Thymus (tissue), 11 donors: ENCODE measurements around the gene CPTP. TPM values are rescaled to one million over a fixed set of nuclear protein-coding genes. Genes with fewer than 3 reads are reported as not detected.
"Not testable (repeated sequence)": the region's sequence is repeated elsewhere in the genome, so short reads cannot be mapped to it uniquely, and the experiment has no call there.

Experiments
- DNase-seq, 9 donors: peaks; one replicate each; pipeline ENCODE4 v3.0.0-alpha.2; 2013; ENCODE audit warnings: low spot score in 9 of 9, low read depth in 6 of 9, missing footprints in 1 of 9
- H3K27ac ChIP-seq, 2 donors: one replicate each; pipeline ENCODE4 v1.5.1; 2013; ENCODE audit warnings: control low read depth in 1 of 2, low read depth in 1 of 2, low read length in 1 of 2, mild to moderate bottlenecking in 1 of 2, moderate library complexity in 1 of 2
- H3K27me3 ChIP-seq, 2 donors: one replicate each; pipeline ENCODE4 v1.5.1; 2013; ENCODE audit warnings: low read length in 1 of 2; ENCODE audit not compliant: control insufficient read depth in 2 of 2, insufficient read depth in 1 of 2
- H3K36me3 ChIP-seq, 2 donors: one replicate each; pipeline ENCODE4 v1.5.1; 2013; ENCODE audit warnings: low read length in 1 of 2, mild to moderate bottlenecking in 1 of 2, moderate library complexity in 1 of 2; ENCODE audit not compliant: control insufficient read depth in 2 of 2, insufficient read depth in 2 of 2
- H3K4me1 ChIP-seq, 2 donors: one replicate each; pipeline ENCODE4 v1.5.1; 2013; ENCODE audit warnings: low read length in 2 of 2; ENCODE audit not compliant: control insufficient read depth in 2 of 2, insufficient read depth in 2 of 2
- H3K4me3 ChIP-seq, 2 donors: one replicate each; pipeline ENCODE4 v1.5.1; 2013; ENCODE audit warnings: low read length in 2 of 2, control low read depth in 1 of 2, mild to moderate bottlenecking in 1 of 2
- H3K9me3 ChIP-seq, 2 donors: one replicate each; pipeline ENCODE4 v1.5.1; 2013; ENCODE audit warnings: low read length in 1 of 2, mild to moderate bottlenecking in 1 of 2; ENCODE audit not compliant: control insufficient read depth in 2 of 2, insufficient read depth in 1 of 2
- WGBS: extraction: QIAGEN DNeasy Blood & Tissue Kit; methylation state at CpG from one replicate; pipeline ENCODE4 v1.1.7; 2013; 5-methylcytosine and 5-hydroxymethylcytosine counted together
- polyA plus RNA-seq: library from polyadenylated mRNA; stranded (reverse); fragments of 200-250 nt; gene quantifications from one replicate; pipeline ENCODE4 v1.2.3, GENCODE V29; 2013
- total RNA-seq: library from RNA; stranded (reverse); fragments of 120-200 nt; gene quantifications from one replicate; pipeline ENCODE4 v1.2.4, GENCODE V29; 2013
- donor health status: healthy.

The CPTP gene
- total and polyA plus RNA-seq, 2 donors, result 8.5 to 10.3 TPM

DNA sequence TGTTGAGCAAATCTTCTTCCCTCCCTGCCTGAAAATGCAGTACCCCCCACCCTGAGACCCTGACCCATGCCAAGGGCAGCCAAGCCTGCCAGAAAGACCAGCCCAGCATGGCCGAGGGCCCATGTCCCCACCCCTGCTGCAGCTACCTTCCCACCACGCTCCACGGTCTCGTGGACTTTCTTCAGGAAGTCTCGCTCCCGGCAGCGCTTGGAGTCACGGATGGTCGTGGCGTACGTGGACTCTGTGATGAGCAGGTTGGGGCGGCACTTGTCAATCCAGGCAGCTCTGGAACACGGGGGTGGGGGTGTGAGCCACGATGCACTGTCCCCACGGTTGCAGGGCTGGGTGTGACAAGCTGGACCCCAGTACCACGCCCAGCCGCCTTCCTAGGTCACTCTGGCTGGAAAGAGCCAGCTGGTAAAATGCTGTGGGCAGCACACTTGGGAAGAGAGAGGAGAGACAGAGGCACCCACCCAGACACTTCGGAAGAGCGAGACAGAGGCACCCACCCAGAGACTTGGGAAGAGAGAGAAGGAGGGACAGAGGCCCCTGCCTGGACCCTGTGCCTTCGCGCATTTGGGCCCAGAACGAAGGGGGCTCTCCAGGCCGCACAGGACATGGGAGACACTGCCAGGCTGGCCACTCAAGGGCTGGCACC, 9.8 kb upstream of the CPTP start:
- Histone ChIP-seq H3K4me3 (no peak overlapping the region), H3K4me1 (no peaks in the 10 kb centered on the region), H3K36me3 (peaks cover 73% of the 10 kb centered on the region in 2 donors), H3K27me3 (no peaks in the 10 kb centered on the region), H3K9me3 (no peaks in the 10 kb centered on the region), H3K27ac (no peak overlapping the region)
- no peak for DNase-seq
- WGBS, result 97% methylated on average over 23 of the region's 23 CpGs

DNA sequence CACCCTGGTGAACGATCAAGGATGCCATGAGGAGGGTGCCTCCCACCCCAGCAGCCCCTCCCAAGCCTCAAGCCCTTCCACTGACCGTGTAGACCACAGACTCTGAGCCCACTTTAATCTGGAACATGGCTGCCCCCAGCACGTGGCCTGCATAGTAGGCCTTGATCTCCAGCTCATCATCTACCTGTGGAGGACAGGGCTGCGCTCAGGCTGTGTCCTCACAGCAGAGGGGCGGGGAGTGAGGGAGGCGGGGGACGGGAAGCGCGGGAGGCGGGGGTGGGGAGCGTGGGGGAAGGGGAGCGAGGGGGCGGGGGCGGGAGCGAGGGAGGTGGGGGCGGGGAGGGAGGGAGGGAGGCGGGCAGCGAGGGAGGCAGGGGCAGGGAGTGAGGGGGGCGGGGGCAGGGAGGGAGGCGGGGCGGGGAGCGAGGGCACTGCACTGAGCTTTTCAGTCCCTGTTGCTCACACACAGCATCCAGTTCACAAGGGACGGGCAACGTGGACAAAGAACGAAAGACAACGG, 9.1 kb upstream of the CPTP start:
- Histone ChIP-seq H3K9me3 (no peaks in the 10 kb centered on the region), H3K36me3 (peaks cover 75 to 76% of the 10 kb centered on the region in 2 donors), H3K27ac (no peak overlapping the region), H3K27me3 (no peaks in the 10 kb centered on the region), H3K4me3 (no peak overlapping the region), H3K4me1 (no peaks in the 10 kb centered on the region)
- no peak for DNase-seq
- 98% methylated on average over 26 of the region's 26 CpGs for WGBS

DNA sequence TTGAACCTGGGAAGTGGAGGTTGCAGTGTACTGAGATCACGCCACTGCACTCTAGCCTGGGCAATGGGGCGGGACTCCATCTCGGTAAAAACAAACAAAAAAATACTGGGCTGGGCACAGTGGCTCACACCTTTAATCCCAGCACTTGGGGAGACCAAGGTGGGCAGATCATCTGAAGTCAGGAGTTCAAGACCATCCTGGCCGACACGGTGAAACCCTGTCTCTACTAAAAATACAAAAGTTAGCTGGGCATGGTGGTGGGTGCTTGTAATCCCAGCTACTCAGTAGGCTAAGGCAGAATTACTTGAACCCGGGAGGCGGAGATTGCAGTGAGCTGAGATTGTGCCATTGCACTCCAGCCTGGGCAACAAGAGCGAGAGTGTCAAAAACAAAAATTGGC, 8.4 kb upstream of the CPTP start:
- not testable (repeated sequence) for H3K4me1 ChIP-seq, H3K4me3 ChIP-seq, DNase-seq, H3K27ac ChIP-seq, H3K9me3 ChIP-seq, H3K27me3 ChIP-seq
- WGBS, result 97% methylated on average over 8 of the region's 8 CpGs
- H3K36me3 ChIP-seq, result peaks cover 71% of the 10 kb centered on the region in 2 donors

DNA sequence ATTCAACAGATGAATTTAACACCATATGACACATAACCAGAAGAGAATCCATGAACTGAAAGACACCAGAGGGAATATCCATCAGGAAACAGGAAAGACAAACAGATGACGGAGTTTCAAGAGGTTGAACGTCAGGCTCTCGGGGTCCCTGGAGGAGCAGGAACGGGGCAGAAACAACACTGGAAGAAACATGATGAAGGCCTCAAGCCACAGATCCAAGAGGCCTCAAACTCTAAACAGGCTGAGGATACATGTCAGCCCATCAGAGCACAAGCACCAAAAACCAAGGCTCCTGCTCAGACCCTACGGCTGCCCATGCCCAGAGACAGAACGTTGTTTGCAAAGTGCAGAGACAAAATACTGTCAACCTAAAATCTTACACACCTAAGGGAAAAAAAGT, 7.2 kb upstream of the CPTP start:
- DNase-seq, result no peak
- no peaks in the 10 kb centered on the region for H3K9me3 ChIP-seq
- H3K4me3 ChIP-seq, result no peak overlapping the region
- H3K36me3 ChIP-seq, result peaks cover 59 to 63% of the 10 kb centered on the region in 2 donors
- no peaks in the 10 kb centered on the region for H3K4me1 ChIP-seq
- no peaks in the 10 kb centered on the region for H3K27me3 ChIP-seq
- 97% methylated on average over 6 of the region's 6 CpGs for WGBS
- no peak overlapping the region for H3K27ac ChIP-seq

DNA sequence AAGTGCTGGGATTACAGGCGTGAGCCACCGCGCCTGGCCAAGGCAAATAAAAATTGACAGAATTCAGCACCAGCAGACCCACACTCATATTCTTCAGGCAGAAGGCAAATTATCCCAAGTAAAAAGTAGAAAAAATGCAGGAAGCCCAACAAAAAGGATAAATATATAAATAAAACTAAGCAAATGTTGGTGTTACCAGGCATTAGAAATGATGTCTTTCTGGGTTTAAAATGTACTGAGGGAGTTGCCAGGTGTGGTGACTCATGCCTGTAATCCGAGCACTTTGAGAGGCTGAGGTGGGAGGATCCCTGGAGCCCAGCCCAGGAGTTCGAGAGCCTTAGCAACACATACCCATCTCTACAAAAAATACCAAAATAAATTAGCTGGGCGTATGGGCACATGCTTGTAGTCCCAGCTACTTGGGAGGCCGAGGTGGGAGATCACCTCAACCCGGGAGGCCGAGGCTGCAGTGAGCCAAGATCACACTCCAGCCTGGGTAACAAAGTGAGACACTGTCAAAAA, 6.4 kb upstream of the CPTP start:
- 96% methylated on average over 9 of the region's 9 CpGs for WGBS
- Histone ChIP-seq H3K27ac (no peak overlapping the region), H3K27me3 (no peaks in the 10 kb centered on the region), H3K9me3 (no peaks in the 10 kb centered on the region), H3K4me1 (peaks cover 4 to 5% of the 10 kb centered on the region in 2 donors), H3K36me3 (peaks cover 55 to 56% of the 10 kb centered on the region in 2 donors), H3K4me3 (no peak overlapping the region)
- no peak for DNase-seq

DNA sequence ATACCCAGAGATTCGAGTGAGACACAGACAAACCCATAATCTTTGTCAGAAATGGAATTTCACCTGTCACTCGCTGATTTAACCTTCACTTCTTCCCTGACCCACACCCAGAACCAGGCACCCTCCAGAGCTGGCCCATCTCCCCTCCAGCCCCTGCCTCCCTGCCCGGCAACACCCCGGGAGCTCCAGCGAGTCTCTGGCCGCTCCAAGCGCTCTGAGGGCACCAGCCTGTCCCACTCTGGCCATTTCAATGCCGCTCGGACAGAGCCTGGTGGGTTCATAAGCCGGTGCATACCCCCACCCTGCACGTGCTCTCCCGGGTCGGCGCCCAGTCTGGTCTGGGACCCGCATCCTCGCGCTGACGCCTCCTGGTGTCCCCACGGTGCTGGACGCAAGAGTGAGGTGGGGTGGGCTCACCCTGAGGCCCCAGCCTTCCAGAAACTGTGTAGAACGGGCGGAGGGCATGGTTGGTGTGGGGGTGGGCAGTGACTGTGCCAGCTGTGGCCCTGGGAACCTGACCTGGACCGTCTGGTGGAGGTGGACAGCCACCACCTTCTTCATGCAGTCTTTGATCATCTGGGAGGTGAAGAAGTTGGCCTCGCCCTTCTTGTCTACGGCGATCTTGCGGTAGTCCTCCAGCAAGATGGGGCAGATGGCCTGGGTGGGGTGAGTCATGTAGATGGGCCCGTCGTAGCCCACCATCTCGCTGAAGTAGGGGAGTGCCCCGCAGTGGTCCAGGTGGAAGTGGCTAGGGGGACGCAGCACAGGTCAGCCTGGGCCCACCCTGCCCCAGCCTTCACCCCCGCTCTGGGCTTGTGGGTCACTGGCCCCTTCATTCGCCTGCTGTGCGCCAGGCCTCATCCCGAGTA, 5.6 kb upstream of the CPTP start:
- WGBS, result 96% methylated on average over 36 of the region's 36 CpGs
- H3K27ac ChIP-seq, result no peak overlapping the region
- peaks cover 9 to 10% of the 10 kb centered on the region in 2 donors for H3K4me1 ChIP-seq
- H3K4me3 ChIP-seq, result no peak overlapping the region
- peaks cover 47% of the 10 kb centered on the region in 2 donors for H3K36me3 ChIP-seq
- no peaks in the 10 kb centered on the region for H3K27me3 ChIP-seq
- DNase-seq, result no peak
- no peaks in the 10 kb centered on the region for H3K9me3 ChIP-seq

DNA sequence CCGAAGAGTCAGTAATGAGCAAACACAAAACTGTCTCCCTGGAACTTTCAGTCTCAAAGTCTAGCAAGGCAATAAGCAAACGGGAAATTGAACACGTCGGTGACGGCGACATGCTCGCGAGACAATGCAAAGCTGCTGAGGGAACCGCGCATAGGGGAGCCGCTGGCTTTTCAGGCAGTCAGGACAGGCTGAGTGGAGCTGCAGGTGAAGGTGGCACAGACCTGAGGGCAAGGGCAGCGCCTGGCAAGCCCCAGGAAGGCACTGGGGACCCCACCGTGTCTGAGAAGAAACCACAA, 5.0 kb upstream of the CPTP start:
- Histone ChIP-seq H3K27ac (no peak overlapping the region), H3K36me3 (peaks cover 42% of the 10 kb centered on the region in 2 donors), H3K4me1 (peaks cover 9 to 10% of the 10 kb centered on the region in 2 donors), H3K27me3 (no peaks in the 10 kb centered on the region), H3K9me3 (no peaks in the 10 kb centered on the region), H3K4me3 (no peak overlapping the region)
- 91% methylated on average over 13 of the region's 13 CpGs for WGBS
- no peak for DNase-seq

DNA sequence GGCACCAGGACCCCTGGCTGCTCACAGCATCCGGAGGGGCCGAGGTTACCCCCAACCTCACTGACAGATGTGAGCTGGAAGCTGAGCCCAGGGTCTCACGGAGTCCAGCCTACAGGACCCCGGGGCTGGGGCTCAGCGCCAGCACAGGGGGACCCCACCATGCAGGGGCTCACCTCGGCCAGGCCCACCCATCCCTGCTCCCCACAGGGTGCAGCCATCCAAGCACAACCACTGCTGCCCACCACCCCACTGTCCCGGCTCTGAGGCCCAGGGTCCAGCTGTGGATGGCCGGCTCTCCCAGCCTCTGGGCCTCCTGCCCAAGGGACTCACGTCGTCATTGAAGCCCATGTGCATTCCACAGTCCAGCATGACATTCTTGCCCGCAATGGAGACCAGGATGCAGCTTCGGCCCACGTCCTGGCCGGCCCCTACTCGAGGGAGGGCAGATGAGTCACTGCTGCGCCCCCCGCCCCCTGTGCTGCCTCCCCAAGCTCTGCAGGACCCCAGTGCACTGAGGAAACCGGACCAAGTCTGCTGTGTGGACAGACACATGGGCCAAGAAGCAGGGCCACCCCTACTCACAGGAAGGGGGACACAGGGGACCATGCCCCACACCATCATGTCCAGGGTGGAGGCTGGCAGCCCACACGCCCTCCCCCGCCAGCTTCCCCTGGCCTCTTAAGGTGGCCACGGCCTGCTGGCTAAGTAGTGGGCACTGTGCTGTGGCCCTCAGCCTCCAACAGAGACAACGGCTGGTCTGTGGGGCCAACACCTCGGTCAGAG, 3.7 kb upstream of the CPTP start:
- WGBS, result 97% methylated on average over 23 of the region's 23 CpGs
- H3K27me3 ChIP-seq, result no peaks in the 10 kb centered on the region
- no peak for DNase-seq
- no peaks in the 10 kb centered on the region for H3K9me3 ChIP-seq
- H3K36me3 ChIP-seq, result peaks cover 32 to 34% of the 10 kb centered on the region in 2 donors
- peaks cover 19% of the 10 kb centered on the region in 2 donors for H3K4me1 ChIP-seq
- no peak overlapping the region for H3K27ac ChIP-seq
- no peak overlapping the region for H3K4me3 ChIP-seq
